Endothelial cell of umbilical vein (primary cell): ENCODE results near the gene DSE.

Source experiments
- CTCF ChIP-seq, 2 donors: IDR thresholded peaks; 1 replicate in 1 of 2; 2 replicates in 1 of 2; pipeline ENCODE4 v1.5.1; 2011; ENCODE audit warnings: low read length in 2 of 2, mild to moderate bottlenecking in 2 of 2, moderate library complexity in 2 of 2, control low read depth in 1 of 2, inconsistent platforms in 1 of 2, low read depth in 1 of 2; ENCODE audit not compliant: insufficient read depth in 1 of 2; ENCODE audit errors: extremely low read depth in 1 of 2
- JUN ChIP-seq: IDR thresholded peaks from 2 replicates; pipeline ENCODE4 v1.6.1; 2011; ENCODE audit warnings: borderline replicate concordance, low read depth; ENCODE audit not compliant: insufficient read length, insufficient read depth
- POLR2A ChIP-seq: IDR thresholded peaks from 2 replicates; pipeline ENCODE4 v1.6.1; 2012; ENCODE audit warnings: low read depth, mild to moderate bottlenecking, control low read depth, low read length
- POLR2AphosphoS5 ChIP-seq: IDR thresholded peaks from 2 replicates; pipeline ENCODE4 v1.6.1; 2012; ENCODE audit warnings: low read depth, mild to moderate bottlenecking, control low read depth, low read length, moderate library complexity; ENCODE audit not compliant: insufficient read depth

- TF ChIP-seq CTCF (IDR thresholded peaks at IDR 0.05; ENCODE audit: extremely low read depth in 1 of 2, insufficient read depth in 1 of 2, low read depth in 1 of 2, low read length in 2 of 2) (no peak), POLR2A (no peak), JUN (no peak), POLR2AphosphoS5 (no peak)
Observed at GRCh38 chr6:116424001-116424400, 53.3 kb downstream of the DSE start.
